NCI-H2107 treated with DMSO at 0.1 percent for 48 hours (cell line): ENCODE data around the gene CACNA1C.

Experiments
- DNase-seq: peaks from one replicate; lab custom pipeline; 2025; ENCODE audit not compliant: unreplicated experiment; lab: John Stamatoyannopoulos, UW

Gene CACNA1C

GRCh38 chr12:2631653-2632350 lies 579.0 kb downstream of the CACNA1C start:
- DNase-seq, result no peak

- no peak for DNase-seq
Measured at GRCh38 chr12:2633176-2633824, 580.5 kb downstream of the CACNA1C start.

- no peak for DNase-seq
Measured at GRCh38 chr12:2633825-2634200, 581.0 kb downstream of the CACNA1C start.

- no peak for DNase-seq
Measured at GRCh38 chr12:2634471-2634870, 581.7 kb downstream of the CACNA1C start.

GRCh38 chr12:2636741-2637340 lies 584.1 kb downstream of the CACNA1C start:
- DNase-seq, result no peak

GRCh38 chr12:2637371-2637770 lies 584.6 kb downstream of the CACNA1C start:
- DNase-seq, result no peak

GRCh38 chr12:2638273-2639019 lies 585.7 kb downstream of the CACNA1C start:
- DNase-seq, result no peak

- DNase-seq, result no peak
Measured at GRCh38 chr12:2639020-2639298, 586.2 kb downstream of the CACNA1C start.

- no peak for DNase-seq
Measured at GRCh38 chr12:2640281-2640680, 587.5 kb downstream of the CACNA1C start.

GRCh38 chr12:2640709-2641108 lies 587.9 kb downstream of the CACNA1C start:
- no peak for DNase-seq

GRCh38 chr12:2641207-2641606 lies 588.4 kb downstream of the CACNA1C start:
- DNase-seq, result no peak

GRCh38 chr12:2641761-2642160 lies 589.0 kb downstream of the CACNA1C start:
- DNase-seq, result no peak

GRCh38 chr12:2642176-2642892 lies 589.5 kb downstream of the CACNA1C start:
- no peak for DNase-seq

- DNase-seq, result no peak
Measured at GRCh38 chr12:2642896-2643425, 590.2 kb downstream of the CACNA1C start.

- DNase-seq, result no peak
Measured at GRCh38 chr12:2643576-2644135, 590.9 kb downstream of the CACNA1C start.

- DNase-seq, result no peak
Measured at GRCh38 chr12:2644683-2645405, 592.1 kb downstream of the CACNA1C start.

GRCh38 chr12:2645460-2645859 lies 592.7 kb downstream of the CACNA1C start:
- DNase-seq, result no peak

GRCh38 chr12:2646341-2646740 lies 593.6 kb downstream of the CACNA1C start:
- no peak for DNase-seq

- DNase-seq, result no peak
Measured at GRCh38 chr12:2647186-2647585, 594.4 kb downstream of the CACNA1C start.

GRCh38 chr12:2648406-2648805 lies 595.6 kb downstream of the CACNA1C start:
- no peak for DNase-seq
